HG03135 (cell line): ENCODE data around the gene AP2A1.

Experiments
- ATAC-seq: cut with Tn5 transposase; IDR thresholded peaks from one replicate; pipeline ENCODE4 v1.9.1; 2021; ENCODE audit warnings: mild to moderate bottlenecking, moderate library complexity; ENCODE audit not compliant: unreplicated experiment

AP2A1 gene

GRCh38 chr19:49792829-49793560, 26.2 kb downstream of the AP2A1 start:
- ATAC-seq = no peak

- ATAC-seq = no peak
These were observed 26.7 kb downstream of the AP2A1 start for GRCh38 chr19:49793561-49793840.

GRCh38 chr19:49795615-49796014, 28.8 kb downstream of the AP2A1 start:
- no peak for ATAC-seq

- ATAC-seq = no peak
These were observed 31.8 kb downstream of the AP2A1 start for GRCh38 chr19:49798574-49798973.

GRCh38 chr19:49799271-49799797, 32.5 kb downstream of the AP2A1 start:
- no peak for ATAC-seq

- ATAC-seq = no peak
These were observed 33.1 kb downstream of the AP2A1 start for GRCh38 chr19:49799798-49800376.

GRCh38 chr19:49800771-49801170, 34.0 kb downstream of the AP2A1 start:
- no peak for ATAC-seq

GRCh38 chr19:49801401-49801888, 34.6 kb downstream of the AP2A1 start:
- no peak for ATAC-seq

GRCh38 chr19:49801966-49802661, 35.3 kb downstream of the AP2A1 start:
- no peak for ATAC-seq

GRCh38 chr19:49802836-49803528, 36.2 kb downstream of the AP2A1 start:
- no peak for ATAC-seq

GRCh38 chr19:49803529-49803856, 36.7 kb downstream of the AP2A1 start:
- no peak for ATAC-seq

- ATAC-seq = no peak
These were observed 39.2 kb downstream of the AP2A1 start for GRCh38 chr19:49805822-49806619.

- ATAC-seq = no peak
These were observed 39.8 kb downstream of the AP2A1 start for GRCh38 chr19:49806620-49806959.

GRCh38 chr19:49807058-49807903, 40.5 kb downstream of the AP2A1 start:
- no peak for ATAC-seq

GRCh38 chr19:49807904-49808675, 41.3 kb downstream of the AP2A1 start:
- ATAC-seq = no peak

GRCh38 chr19:49808711-49809159, 41.9 kb downstream of the AP2A1 start:
- ATAC-seq = no peak

- no peak for ATAC-seq
These were observed 42.5 kb downstream of the AP2A1 start for GRCh38 chr19:49809160-49809940.

GRCh38 chr19:49809941-49810389, 43.2 kb downstream of the AP2A1 start:
- ATAC-seq = no peak
